ENCODE measurements around the gene EWSR1.

EWSR1 gene

DNA sequence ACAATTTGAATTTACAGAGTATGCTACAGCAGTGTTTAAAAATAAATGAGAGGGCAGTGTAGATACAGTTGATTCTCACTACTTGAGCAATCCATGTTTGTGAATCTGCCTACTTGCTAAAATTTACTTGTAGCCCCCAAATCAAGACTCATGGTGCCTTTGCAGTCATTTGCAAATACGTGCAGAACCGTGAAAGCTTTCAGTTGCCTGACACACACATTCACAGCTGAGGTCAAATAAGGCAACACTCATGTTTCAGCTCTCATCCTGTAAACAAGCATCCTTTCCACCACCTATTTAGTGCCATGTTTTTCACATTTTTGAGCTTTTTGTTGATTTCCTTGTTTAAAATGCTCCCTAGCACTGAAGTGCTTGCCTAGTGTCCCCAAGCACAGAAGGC is 80.0 kb downstream of the EWSR1 start:
- TF ChIP-seq EZH2 (IDR thresholded peaks at IDR 0.05; ENCODE audit: borderline replicate concordance, low read depth, low read length, severe bottlenecking): no peak
- TF ChIP-seq CTCF (IDR thresholded peaks at IDR 0.05; ENCODE audit: borderline replicate concordance, extremely low read depth, low read length, poor library complexity, severe bottlenecking): no peak
- no peak overlapping the region for H2AFZ ChIP-seq (ENCODE audit: low read depth, low read length)
- H3K27ac ChIP-seq (ENCODE audit: low read length): no peak overlapping the region
- DNase-seq (no peak), ATAC-seq (ENCODE audit: insufficient read depth, low read depth) (no peak)
- no peaks in the 10 kb centered on the region for H3K27me3 ChIP-seq (ENCODE audit: insufficient read depth, low read length, poor library complexity)
- H3K79me2 ChIP-seq (ENCODE audit: insufficient read depth, low read length): no peaks in the 10 kb centered on the region
- H3K9ac ChIP-seq (ENCODE audit: low read depth, low read length): no peak overlapping the region
- H3K36me3 ChIP-seq (ENCODE audit: insufficient read depth, low read length): peaks cover 86% of the 10 kb centered on the region
- H3K9me3 ChIP-seq (ENCODE audit: insufficient read depth, low read length, severe bottlenecking): no peaks in the 10 kb centered on the region
- H3K4me2 ChIP-seq (ENCODE audit: insufficient read depth, low read length): no peak overlapping the region
- no peak overlapping the region for H3K4me3 ChIP-seq (ENCODE audit: low read depth in 1 of 2, low read length in 2 of 2)
- peaks cover 5% of the 10 kb centered on the region; the same call in 1 of the 2 replicates for H4K20me1 ChIP-seq (ENCODE audit: insufficient read depth, low read length)
- no peaks in the 10 kb centered on the region for H3K4me1 ChIP-seq (ENCODE audit: insufficient read depth, low read length)

- peaks cover 86% of the 10 kb centered on the region for H3K36me3 ChIP-seq (ENCODE audit: insufficient read depth, low read length)
- no peak overlapping the region for H3K4me2 ChIP-seq (ENCODE audit: insufficient read depth, low read length)
- ATAC-seq (ENCODE audit: insufficient read depth, low read depth): no peak
- H3K27ac ChIP-seq (ENCODE audit: low read length): no peak overlapping the region
- no peaks in the 10 kb centered on the region for H3K4me1 ChIP-seq (ENCODE audit: insufficient read depth, low read length)
- TF ChIP-seq EZH2 (IDR thresholded peaks at IDR 0.05; ENCODE audit: borderline replicate concordance, low read depth, low read length, severe bottlenecking): no peak
- H3K27me3 ChIP-seq (ENCODE audit: insufficient read depth, low read length, poor library complexity): no peaks in the 10 kb centered on the region
- no peak for DNase-seq
- no peaks in the 10 kb centered on the region for H3K79me2 ChIP-seq (ENCODE audit: insufficient read depth, low read length)
- H2AFZ ChIP-seq (ENCODE audit: low read depth, low read length): no peak overlapping the region
- H4K20me1 ChIP-seq (ENCODE audit: insufficient read depth, low read length): 0 out of 2 replicates have a peak, but pooled peaks cover 3% of the 10 kb centered on the region
- no peak overlapping the region for H3K4me3 ChIP-seq (ENCODE audit: low read depth in 1 of 2, low read length in 2 of 2)
- no peaks in the 10 kb centered on the region for H3K9me3 ChIP-seq (ENCODE audit: insufficient read depth, low read length, severe bottlenecking)
- H3K9ac ChIP-seq (ENCODE audit: low read depth, low read length): no peak overlapping the region
Observed at GRCh38 chr22:29348956-29349355, 80.9 kb downstream of the EWSR1 start.

All from DND-41 (cell line).